KMS-11 (cell line): Measurements from ENCODE around the gene NOM1.
A peak's percentile ranks its signal among the peaks of the same experiment; 100 is the strongest.

Source experiments
- H2AFZ ChIP-seq: fragments of 200-600 bp; sonication (generic); 2 replicates; pipeline ENCODE4 v1.6.1; 2016; ENCODE audit warnings: antibody characterized with exemption, mixed run types, low read depth
- H3K27ac ChIP-seq: fragments of 200-600 bp; sonication (generic); 2 replicates; pipeline ENCODE4 v1.6.1; 2016; ENCODE audit warnings: mild to moderate bottlenecking, mixed run types
- H3K27me3 ChIP-seq: fragments of 200-600 bp; sonication (generic); 2 replicates; pipeline ENCODE4 v1.6.1; 2017; ENCODE audit warnings: mild to moderate bottlenecking, low read depth, mixed run types, moderate library complexity; ENCODE audit not compliant: insufficient read depth
- H3K36me3 ChIP-seq: fragments of 200-600 bp; sonication (generic); 2 replicates; pipeline ENCODE4 v1.6.1; 2017; ENCODE audit warnings: mild to moderate bottlenecking, mixed run types; ENCODE audit not compliant: insufficient read depth
- H3K4me1 ChIP-seq: fragments of 200-600 bp; sonication (generic); 2 replicates; pipeline ENCODE4 v1.6.1; 2016; ENCODE audit warnings: mild to moderate bottlenecking, low read depth, mixed run types; ENCODE audit not compliant: poor library complexity, severe bottlenecking
- H3K4me2 ChIP-seq: fragments of 200-600 bp; sonication (generic); 2 replicates; pipeline ENCODE4 v1.7.0; 2016; ENCODE audit warnings: mild to moderate bottlenecking, mixed run types
- H3K4me3 ChIP-seq: fragments of 200-600 bp; sonication (generic); IDR thresholded peaks from 2 replicates; pipeline ENCODE4 v1.6.1; 2017; ENCODE audit warnings: low read depth, low read length, mixed read lengths; ENCODE audit not compliant: insufficient read depth
- H3K79me2 ChIP-seq: fragments of 200-600 bp; sonication (generic); 2 replicates; pipeline ENCODE4 v1.6.1; 2016; ENCODE audit warnings: low read depth, mixed run types; ENCODE audit not compliant: insufficient read depth
- H3K9ac ChIP-seq: fragments of 200-600 bp; sonication (generic); 2 replicates; pipeline ENCODE4 v1.6.1; 2016; ENCODE audit warnings: mild to moderate bottlenecking, mixed run types
- H4K20me1 ChIP-seq: fragments of 200-600 bp; sonication (generic); 2 replicates; pipeline ENCODE4 v1.6.1; 2016; ENCODE audit warnings: mild to moderate bottlenecking, mixed run types; ENCODE audit not compliant: insufficient read depth
- TF ChIP-seq, protein P1 (sequence below): fragments of 200-600 bp; sonication (generic); conservative IDR thresholded peaks from 2 replicates; pipeline ENCODE4 v1.6.1; 2017; ENCODE audit warnings: low read depth, mild to moderate bottlenecking, antibody characterized with exemption, low read length, moderate library complexity, mixed read lengths

Gene NOM1

DNA sequence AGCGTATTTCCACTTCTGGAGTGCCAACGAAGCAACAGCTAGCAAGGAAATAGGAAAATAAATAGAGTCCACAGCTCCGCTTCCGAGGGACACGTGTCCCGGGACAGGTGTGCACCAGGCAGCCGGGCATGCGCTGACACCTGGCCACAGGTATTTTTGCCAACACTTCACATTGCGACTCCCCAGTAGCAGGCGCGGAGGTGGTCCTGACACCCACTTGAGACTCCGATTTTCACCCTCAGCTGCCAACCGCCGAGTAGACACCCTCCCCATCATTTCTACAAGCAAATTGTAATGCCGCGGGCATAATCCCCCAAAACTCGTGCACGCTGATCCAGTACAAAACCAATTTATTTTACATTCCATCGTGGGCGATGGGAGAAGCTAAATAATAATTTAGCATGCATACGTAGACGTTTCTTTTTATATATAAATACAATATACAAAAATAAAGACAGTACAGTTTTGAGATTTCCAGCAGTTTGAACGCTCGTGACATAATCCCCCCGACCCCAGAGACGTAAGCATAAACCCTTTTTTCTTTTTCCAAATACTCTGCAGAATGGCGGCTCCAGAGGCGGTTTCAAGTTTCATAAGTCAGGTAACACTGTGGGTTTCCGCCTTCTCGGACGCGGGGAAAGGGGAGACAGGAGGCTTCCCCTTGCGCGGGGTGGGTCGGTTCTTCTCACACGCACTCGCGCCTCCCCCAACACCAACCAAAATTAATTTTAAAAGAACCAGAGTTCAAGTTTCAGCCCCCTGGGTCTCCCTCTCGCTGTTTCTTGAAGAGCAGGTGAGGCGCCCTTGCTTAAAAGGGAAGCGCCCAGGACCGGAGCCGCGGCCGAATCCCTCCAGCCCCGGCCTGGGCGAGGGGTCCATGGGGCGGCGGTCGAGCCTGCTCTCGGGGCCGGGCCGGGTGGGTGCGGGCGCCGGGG, 55.3 kb downstream of the NOM1 start:
- Histone ChIP-seq H2AFZ (no peak overlapping the region), H3K79me2 (peaks cover 41% of the 10 kb centered on the region), H3K36me3 (peaks cover 7% of the 10 kb centered on the region; the same call in 1 of the 2 replicates), H3K4me1 (peaks cover 21% of the 10 kb centered on the region), H3K4me2 (no peak overlapping the region), H3K9ac (no peak overlapping the region), H3K4me3 (no peak overlapping the region), H4K20me1 (no peaks in the 10 kb centered on the region), H3K27ac (no peak overlapping the region), H3K27me3 (no peaks in the 10 kb centered on the region)
- TF ChIP-seq, protein P1, sequence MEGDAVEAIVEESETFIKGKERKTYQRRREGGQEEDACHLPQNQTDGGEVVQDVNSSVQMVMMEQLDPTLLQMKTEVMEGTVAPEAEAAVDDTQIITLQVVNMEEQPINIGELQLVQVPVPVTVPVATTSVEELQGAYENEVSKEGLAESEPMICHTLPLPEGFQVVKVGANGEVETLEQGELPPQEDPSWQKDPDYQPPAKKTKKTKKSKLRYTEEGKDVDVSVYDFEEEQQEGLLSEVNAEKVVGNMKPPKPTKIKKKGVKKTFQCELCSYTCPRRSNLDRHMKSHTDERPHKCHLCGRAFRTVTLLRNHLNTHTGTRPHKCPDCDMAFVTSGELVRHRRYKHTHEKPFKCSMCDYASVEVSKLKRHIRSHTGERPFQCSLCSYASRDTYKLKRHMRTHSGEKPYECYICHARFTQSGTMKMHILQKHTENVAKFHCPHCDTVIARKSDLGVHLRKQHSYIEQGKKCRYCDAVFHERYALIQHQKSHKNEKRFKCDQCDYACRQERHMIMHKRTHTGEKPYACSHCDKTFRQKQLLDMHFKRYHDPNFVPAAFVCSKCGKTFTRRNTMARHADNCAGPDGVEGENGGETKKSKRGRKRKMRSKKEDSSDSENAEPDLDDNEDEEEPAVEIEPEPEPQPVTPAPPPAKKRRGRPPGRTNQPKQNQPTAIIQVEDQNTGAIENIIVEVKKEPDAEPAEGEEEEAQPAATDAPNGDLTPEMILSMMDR = no peak

DNA sequence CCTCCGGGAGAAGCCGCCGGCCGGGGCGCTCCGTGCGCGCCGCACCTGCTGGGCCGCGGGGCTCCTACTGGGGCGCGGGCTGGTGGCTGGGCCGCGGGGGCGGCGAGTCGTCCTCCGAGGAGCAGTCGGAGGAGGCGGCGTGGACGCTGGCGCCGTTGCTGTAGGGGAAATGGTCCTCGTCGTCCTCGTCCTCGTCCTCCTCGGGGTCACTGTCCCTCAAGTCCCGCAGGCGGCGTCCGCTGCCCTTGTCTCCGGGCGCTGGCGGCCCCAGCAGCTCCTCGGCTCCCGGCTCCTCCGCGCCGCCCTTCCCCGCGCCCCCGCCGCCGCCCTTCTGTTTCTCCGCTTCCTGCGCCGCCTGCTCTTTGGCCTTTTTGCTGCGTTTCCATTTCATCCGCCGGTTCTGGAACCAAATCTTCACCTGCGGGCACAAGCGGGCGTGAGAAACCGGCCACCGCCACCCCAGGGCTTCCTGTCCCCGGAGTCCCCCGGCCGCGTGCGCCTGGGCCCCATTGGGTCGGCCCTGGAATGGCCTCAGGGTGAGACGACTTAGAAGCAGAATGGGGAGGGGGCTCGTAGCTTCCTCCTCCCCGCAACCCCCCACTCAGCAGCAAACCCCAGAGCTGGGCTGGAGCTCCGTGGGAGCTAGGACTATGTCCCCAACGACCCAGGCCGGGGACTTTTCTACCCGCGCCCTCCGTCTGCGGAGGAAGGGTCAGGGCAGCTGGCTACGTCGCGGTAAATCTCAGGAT, 56.1 kb downstream of the NOM1 start:
- Histone ChIP-seq H3K4me3 (no peak overlapping the region), H3K4me2 (no peak overlapping the region), H4K20me1 (no peaks in the 10 kb centered on the region)

DNA sequence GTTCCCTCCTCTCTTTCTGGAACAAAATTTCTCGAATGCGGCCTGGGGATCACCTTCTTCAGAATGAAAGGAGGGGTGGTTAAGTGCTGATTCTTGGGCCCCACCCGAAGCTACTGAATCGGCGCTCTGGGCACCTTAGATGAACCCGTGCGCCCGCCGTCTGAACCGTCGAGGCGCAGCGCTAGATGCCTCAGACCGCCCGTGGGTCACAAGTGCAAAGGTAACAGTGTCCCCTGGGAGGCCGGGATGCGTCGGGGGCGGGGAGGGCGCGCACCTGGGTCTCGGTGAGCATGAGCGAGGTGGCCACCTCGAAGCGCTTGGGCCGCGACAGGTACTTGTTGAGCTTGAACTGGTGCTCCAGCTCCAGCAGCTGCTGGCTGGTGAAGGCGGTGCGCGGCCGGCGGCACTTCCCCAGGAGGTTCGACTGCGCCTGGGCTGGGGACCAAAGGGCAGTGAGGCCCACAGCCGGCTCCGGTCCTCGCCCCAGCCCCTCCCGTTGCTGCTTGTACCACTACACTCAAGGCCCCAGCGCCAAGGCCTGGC, 56.8 kb downstream of the NOM1 start:
- H3K27ac ChIP-seq = no peak overlapping the region
- H4K20me1 ChIP-seq = no peaks in the 10 kb centered on the region
- TF ChIP-seq, protein P1 = no peak
- H2AFZ ChIP-seq = no peak overlapping the region
- H3K36me3 ChIP-seq = peaks cover 7% of the 10 kb centered on the region; the same call in 1 of the 2 replicates
- H3K4me1 ChIP-seq = peaks cover 14% of the 10 kb centered on the region
- H3K4me2 ChIP-seq = no peak overlapping the region
- peaks cover 46% of the 10 kb centered on the region for H3K79me2 ChIP-seq
- no peak overlapping the region for H3K9ac ChIP-seq
- H3K27me3 ChIP-seq = no peaks in the 10 kb centered on the region
- no peak overlapping the region for H3K4me3 ChIP-seq

More for the DNA sequence above, 56.1 kb downstream of the NOM1 start:
- H3K27ac ChIP-seq = no peak overlapping the region
- peaks cover 7% of the 10 kb centered on the region; the same call in 1 of the 2 replicates for H3K36me3 ChIP-seq
- no peaks in the 10 kb centered on the region for H3K27me3 ChIP-seq
- no peak overlapping the region for H3K9ac ChIP-seq
- no peak overlapping the region for H2AFZ ChIP-seq
- peaks cover 41% of the 10 kb centered on the region for H3K79me2 ChIP-seq
- peaks cover 21% of the 10 kb centered on the region for H3K4me1 ChIP-seq
- TF ChIP-seq, protein P1 = no peak

DNA sequence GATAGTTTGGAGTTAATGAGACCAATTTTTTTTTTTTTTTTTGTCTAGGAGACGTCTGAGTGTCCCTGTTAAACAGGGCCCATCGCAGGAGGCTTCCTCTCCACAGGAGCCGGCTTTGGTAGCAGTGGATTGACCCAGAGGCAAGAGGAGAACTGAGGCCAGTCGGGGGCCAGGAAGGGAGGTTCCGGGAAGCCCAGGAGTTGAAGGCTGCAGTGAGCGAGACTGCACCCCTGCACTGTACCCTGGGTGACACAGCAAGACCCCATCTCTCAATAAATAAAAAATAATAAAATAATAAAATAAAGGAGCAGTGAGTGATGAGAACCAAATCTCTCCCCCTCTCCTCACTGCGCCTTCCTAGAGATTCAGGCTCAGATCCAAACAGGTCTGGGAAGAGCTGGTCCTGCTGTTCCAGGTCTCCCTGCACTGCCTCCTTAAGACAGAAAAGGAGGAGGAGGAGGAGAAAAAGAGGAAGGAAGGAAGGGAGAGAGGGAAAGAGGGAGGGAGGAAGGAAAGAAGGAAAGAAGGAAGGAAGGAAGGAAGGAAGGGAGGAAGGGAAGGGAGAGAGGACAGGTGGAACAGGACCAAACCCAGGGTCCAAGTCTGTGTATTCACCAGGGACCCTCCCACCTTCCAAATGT, 57.4 kb downstream of the NOM1 start:
- no peaks in the 10 kb centered on the region for H4K20me1 ChIP-seq
- H3K27me3 ChIP-seq = no peaks in the 10 kb centered on the region
- H3K36me3 ChIP-seq = peaks cover 7% of the 10 kb centered on the region; the same call in 1 of the 2 replicates
- no peak overlapping the region for H3K9ac ChIP-seq
- H3K4me1 ChIP-seq = peaks cover 15% of the 10 kb centered on the region
- H3K79me2 ChIP-seq = peaks cover 52% of the 10 kb centered on the region
- H3K4me2 ChIP-seq = peak overlapping the region; percentile 66; the same call in 1 of the 2 replicates
- no peak overlapping the region for H2AFZ ChIP-seq
- H3K27ac ChIP-seq = no peak overlapping the region
- TF ChIP-seq, protein P1 = no peak
- H3K4me3 ChIP-seq = no peak overlapping the region
